HFF-Myc (cell line): ENCODE results near the gene C10orf105.

Source experiments
- DNase-seq: peaks from one replicate; pipeline ENCODE4 v3.0.0-alpha.2; 2011; ENCODE audit warnings: low read depth; ENCODE audit errors: extremely low read depth
- H3K4me3 ChIP-seq: replicated peaks from 2 replicates; pipeline ENCODE4 v1.5.1; 2011; ENCODE audit warnings: low read depth, mild to moderate bottlenecking, control low read depth, low read length
- TF ChIP-seq, protein P1 (sequence below): IDR thresholded peaks from 2 replicates; pipeline ENCODE4 v1.5.1; 2012; ENCODE audit warnings: mild to moderate bottlenecking, low read depth, low read length, control low read depth; ENCODE audit errors: missing control alignments

Gene C10orf105

DNA sequence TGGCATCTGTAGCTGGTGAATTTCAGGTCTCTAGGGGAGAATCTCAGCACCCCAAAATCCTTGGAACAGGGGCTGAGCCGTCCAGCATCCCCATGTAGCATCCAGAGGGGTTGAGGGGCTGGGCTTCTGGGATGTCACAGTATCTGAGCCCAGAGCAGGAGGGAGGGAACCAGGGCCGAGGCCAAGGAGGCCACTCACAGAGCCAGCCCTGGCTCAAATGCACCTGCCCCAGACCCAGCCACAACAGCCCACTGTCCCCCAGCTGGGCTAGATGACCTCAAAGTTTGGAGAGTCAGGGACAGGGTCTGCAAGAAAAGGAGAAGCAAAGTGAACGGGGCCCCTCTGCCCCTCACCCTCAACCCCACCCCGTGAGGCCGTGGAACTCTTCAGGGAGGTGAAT, 31.4 kb upstream of the C10orf105 start:
- TF ChIP-seq, protein P1, sequence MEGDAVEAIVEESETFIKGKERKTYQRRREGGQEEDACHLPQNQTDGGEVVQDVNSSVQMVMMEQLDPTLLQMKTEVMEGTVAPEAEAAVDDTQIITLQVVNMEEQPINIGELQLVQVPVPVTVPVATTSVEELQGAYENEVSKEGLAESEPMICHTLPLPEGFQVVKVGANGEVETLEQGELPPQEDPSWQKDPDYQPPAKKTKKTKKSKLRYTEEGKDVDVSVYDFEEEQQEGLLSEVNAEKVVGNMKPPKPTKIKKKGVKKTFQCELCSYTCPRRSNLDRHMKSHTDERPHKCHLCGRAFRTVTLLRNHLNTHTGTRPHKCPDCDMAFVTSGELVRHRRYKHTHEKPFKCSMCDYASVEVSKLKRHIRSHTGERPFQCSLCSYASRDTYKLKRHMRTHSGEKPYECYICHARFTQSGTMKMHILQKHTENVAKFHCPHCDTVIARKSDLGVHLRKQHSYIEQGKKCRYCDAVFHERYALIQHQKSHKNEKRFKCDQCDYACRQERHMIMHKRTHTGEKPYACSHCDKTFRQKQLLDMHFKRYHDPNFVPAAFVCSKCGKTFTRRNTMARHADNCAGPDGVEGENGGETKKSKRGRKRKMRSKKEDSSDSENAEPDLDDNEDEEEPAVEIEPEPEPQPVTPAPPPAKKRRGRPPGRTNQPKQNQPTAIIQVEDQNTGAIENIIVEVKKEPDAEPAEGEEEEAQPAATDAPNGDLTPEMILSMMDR: no peak
- no peak for DNase-seq
- H3K4me3 ChIP-seq: no peak overlapping the region

DNA sequence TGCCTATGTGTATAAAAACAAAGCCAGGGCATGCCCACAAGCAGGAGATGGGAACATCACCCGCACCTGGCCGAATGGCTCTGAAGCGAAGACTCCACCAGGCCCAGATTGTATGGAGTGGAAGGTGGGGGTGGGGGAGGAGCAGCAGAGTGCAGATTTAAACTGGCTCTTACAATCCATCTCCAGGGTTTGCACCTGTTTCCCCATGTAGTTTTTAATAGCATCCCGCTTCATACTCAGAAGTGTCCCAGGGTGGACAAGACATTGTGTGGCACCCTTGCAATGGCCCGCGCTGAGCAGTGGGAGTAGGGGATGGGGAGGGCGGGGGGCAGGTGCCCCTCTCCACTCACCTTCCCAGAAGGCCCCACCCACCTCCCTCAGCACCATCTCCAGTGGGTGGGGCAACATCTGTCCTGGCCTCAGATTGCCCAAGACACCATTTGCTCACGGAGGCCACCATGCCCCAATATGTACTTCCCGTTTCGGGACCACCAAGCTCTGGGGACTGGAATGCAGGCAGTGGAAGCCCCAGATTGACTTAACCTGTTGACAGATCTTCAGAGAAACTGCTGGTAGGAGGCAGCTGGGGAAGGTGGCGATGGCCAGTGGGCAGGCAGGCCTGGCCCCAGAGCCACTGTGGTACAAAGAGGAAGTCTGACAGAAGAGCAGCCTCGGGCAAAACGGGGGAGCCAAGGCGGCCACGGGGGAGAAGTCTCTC, 30.7 kb upstream of the C10orf105 start:
- no peak overlapping the region for H3K4me3 ChIP-seq
- no peak for DNase-seq
- TF ChIP-seq, protein P1: no peak

DNA sequence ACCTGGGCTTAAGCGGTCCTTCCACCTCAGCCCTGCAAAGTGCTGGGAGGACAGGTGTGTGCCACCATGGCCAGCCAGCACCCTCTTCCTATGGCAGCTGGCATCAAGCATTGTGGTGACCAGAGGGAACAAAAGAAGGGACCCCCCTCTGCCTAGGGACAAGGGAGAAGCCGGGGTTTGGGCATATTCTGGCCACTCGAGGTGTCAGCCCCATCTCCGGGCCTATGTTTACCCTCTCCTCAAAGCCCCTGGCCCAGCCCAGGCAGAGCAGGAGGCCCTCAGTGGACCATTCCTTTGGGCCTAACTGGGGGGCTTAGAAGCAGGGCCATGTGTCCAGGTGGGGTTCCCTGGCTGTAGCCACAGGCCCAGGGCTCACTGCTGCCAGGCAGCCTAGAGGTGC, 29.8 kb upstream of the C10orf105 start:
- TF ChIP-seq, protein P1: no peak
- H3K4me3 ChIP-seq: no peak overlapping the region
- DNase-seq: no peak

DNA sequence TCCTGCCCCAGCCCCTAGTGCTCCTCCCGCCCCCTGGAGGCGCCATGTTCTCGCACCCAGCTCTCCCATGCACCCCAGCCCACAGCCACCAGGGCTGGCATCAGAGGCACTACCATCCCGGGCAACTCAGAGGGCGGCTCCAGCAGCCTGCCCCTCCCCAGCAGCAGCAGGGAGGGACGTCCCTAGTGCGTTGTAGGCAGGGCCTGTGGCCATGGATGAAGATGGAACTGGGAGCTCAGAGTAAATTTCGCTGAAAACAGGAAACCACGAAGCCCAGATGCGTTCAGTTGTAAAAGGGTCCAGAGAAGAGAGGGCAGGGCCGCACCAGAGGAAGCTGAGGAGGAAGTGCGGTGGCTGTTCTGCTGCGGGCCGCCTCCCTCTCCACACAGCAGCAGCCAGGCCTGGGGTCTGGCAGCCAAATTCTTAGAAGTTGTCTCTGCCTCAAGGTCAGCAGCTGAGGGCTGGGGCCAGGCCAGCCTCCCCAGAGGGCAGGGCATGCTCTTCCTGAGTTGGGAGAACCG, 29.2 kb upstream of the C10orf105 start:
- DNase-seq: no peak
- TF ChIP-seq, protein P1: no peak
- no peak overlapping the region for H3K4me3 ChIP-seq

DNA sequence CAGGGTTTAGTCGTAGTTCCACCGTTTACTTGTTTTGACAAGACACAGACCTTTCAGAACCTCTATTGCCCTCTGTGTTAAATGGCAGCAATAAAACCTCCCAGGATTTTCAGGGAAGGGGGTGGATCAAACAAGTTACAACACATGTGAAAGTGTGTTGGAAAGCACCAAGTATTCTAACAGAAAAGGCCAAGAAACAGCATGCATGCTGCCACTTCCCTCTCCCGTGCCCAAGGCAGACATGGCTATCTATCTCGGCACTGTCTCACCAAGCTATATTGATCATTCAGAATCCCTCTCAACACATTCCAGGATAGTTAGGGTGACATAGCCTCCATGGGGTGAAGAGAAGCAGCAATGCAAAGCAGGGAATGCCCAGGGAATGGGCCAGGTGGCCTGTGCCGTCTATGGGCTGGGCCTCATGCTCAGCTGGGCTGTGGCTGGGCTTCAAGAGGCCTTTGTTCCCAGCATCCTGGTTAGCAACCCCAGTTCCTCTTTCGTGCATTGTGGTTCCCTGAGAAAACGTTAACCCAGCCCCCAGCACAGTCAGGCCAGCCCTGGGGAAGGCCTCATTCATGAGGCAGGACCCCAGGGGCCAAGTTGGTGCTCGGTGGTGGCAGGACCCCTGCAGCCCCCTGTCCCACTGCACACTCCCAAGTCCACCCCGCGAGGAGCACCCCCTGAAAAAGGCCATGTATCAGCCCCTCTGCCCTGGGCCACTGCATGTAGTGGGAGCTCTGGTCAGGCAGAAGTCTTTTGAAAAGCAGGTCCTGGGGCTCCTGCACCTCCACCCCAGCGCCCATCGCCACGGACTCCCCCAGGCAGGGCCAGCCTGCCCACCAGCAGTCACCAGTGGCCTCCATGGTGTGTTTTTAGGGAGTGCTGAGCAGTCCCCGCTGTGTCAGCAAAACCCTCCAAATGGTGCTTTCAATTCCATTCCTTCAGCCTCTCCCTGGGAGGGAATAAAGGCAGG, 28.3 kb upstream of the C10orf105 start:
- TF ChIP-seq, protein P1: no peak
- H3K4me3 ChIP-seq: no peak overlapping the region
- no peak for DNase-seq

DNA sequence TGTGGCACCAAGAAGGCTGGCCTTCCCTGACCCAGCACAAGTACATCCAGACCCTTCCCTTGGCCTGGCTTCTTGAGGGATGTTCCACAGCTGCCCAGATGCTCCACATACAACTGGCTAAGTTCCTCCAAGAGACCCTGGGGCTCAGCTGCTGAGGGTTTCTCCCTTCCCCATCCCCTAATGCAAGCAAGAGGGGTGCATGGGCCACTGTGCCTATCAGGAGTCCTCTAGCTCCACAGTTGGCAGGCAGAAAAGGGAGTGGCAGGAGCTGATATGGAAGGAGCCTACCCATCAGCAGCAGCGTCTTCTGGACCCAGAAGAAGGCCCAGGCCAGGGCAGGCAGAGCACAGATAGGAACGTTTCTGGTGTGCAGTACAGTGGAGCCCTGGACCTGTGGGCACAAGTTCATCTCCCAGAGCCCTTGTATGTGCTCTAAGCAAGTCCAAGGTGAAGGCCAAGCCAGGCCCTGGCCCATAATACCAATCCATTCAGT, 27.5 kb upstream of the C10orf105 start:
- no peak overlapping the region for H3K4me3 ChIP-seq
- TF ChIP-seq, protein P1: no peak
- no peak for DNase-seq
